Neutrophil (primary cell): Measurements from ENCODE around the gene ZNHIT6.

Experiments
- H3K27ac ChIP-seq: fragments of 200-600 bp; sonication (generic); 2 replicates; pipeline ENCODE4 v1.5.1; 2016; ENCODE audit warnings: mild to moderate bottlenecking, moderate library complexity
- H3K27me3 ChIP-seq: fragments of 200-600 bp; sonication (generic); 2 replicates; pipeline ENCODE4 v1.6.0; 2016; ENCODE audit warnings: mild to moderate bottlenecking
- H3K36me3 ChIP-seq: fragments of 200-600 bp; sonication (generic); 2 replicates; pipeline ENCODE4 v1.5.1; 2017
- H3K4me1 ChIP-seq, 2 experiments: fragments of 200-600 bp in 1 of 2; sonication (generic) in 1 of 2; 1 replicate in 1 of 2; 2 replicates in 1 of 2; pipeline versions ENCODE4 v1.5.1 to v1.6.1; 2013 to 2016; ENCODE audit warnings: low read depth in 1 of 2, low read length in 1 of 2, mild to moderate bottlenecking in 1 of 2, moderate library complexity in 1 of 2; ENCODE audit not compliant: control insufficient read depth in 1 of 2, insufficient read depth in 1 of 2
- H3K4me3 ChIP-seq, 2 experiments: fragments of 200-600 bp in 1 of 2; sonication (generic) in 1 of 2; 1 replicate in 1 of 2; 2 replicates in 1 of 2; pipeline ENCODE4 v1.5.1; 2013 to 2016; ENCODE audit warnings: low read depth in 1 of 2, low read length in 1 of 2, mild to moderate bottlenecking in 1 of 2, moderate library complexity in 1 of 2
- H3K9me3 ChIP-seq: fragments of 200-600 bp; sonication (generic); 2 replicates; pipeline ENCODE4 v1.5.1; 2016
- TF ChIP-seq, protein P1 (sequence below): fragments of 200-600 bp; sonication (generic); IDR thresholded peaks from 2 replicates; pipeline ENCODE4 v1.5.1; 2016; ENCODE audit warnings: antibody characterized with exemption

The ZNHIT6 gene

DNA sequence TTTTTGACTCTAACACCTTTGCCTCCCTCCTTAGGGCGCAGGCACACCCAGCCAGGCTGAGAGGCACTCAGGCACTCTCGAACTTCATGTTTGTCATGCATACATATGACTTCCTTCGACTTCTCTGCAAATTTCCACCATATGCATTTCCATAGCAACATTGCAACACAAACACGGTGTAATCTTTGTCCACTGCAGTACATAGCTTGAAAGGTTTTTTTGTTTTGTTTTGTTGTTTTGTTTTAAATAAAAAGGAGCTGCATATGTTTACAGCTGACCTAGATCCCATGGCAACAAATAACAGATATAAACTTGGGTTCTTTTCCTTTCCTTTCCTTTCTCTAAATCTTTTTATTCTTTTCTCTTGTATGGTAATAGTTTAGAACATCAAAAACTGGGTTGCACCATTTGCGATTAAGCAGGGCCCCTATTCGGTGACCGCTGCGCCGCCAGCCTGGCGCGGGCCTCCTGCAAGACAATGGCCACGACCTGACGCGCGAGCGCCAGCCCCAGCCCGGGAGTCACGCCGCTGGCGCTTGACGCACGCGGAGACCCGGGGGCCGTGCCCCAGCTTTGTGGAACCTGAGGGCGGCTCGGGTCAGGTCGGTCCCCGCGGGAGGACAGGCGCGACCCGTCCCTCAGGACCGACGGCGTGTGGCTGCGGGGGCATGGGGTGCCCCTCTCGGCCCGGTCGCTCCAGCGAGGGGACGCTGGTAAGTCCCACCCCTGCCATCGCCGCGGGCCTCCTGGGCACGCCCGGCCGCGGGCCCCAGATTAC is 92.5 kb downstream of the ZNHIT6 start:
- TF ChIP-seq, protein P1, sequence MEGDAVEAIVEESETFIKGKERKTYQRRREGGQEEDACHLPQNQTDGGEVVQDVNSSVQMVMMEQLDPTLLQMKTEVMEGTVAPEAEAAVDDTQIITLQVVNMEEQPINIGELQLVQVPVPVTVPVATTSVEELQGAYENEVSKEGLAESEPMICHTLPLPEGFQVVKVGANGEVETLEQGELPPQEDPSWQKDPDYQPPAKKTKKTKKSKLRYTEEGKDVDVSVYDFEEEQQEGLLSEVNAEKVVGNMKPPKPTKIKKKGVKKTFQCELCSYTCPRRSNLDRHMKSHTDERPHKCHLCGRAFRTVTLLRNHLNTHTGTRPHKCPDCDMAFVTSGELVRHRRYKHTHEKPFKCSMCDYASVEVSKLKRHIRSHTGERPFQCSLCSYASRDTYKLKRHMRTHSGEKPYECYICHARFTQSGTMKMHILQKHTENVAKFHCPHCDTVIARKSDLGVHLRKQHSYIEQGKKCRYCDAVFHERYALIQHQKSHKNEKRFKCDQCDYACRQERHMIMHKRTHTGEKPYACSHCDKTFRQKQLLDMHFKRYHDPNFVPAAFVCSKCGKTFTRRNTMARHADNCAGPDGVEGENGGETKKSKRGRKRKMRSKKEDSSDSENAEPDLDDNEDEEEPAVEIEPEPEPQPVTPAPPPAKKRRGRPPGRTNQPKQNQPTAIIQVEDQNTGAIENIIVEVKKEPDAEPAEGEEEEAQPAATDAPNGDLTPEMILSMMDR, result no peak
- no peak overlapping the region for H3K27ac ChIP-seq

DNA sequence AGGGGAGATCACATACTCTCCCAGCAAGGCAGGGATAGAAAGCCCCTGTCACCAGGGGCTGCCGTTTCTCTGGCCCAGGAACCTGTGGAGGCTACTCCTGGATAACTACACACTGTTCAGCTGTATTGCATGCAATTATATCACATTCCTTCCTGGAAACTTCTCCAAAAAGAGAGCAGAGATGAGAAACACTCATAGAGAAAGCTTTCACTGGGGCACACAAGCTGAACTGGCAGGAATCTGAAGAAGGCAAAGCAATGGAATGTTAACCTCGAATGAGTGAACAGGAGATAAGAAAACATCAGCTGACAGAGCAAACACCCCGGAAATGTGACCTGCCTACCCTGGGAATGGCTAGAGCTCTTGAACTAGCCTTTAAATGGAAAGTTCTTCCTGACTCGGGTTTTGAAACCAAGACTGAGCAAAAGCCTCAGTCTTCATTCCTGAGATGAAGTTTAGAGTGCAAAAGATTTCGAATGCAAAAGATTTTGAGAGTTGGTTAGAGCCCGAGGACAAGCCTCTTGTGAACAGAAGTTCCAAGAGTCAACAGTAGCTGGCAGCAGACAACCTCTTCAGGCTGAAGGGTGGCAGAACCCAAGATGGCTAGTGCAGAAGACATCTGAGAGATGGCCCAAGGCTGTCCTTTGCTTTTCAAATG is 95.4 kb downstream of the ZNHIT6 start:
- no peaks in the 10 kb centered on the region for H3K4me1 ChIP-seq
- peaks cover 22% of the 10 kb centered on the region for H3K27me3 ChIP-seq
- H3K4me3 ChIP-seq, result no peak overlapping the region
- TF ChIP-seq, protein P1, result no peak
- no peak overlapping the region for H3K27ac ChIP-seq
- H3K9me3 ChIP-seq, result no peaks in the 10 kb centered on the region
- H3K36me3 ChIP-seq, result no peaks in the 10 kb centered on the region

More for the DNA sequence above, 92.5 kb downstream of the ZNHIT6 start:
- no peak overlapping the region for H3K4me3 ChIP-seq
- H3K9me3 ChIP-seq, result no peaks in the 10 kb centered on the region
- H3K36me3 ChIP-seq, result no peaks in the 10 kb centered on the region
- H3K4me1 ChIP-seq, result no peaks in the 10 kb centered on the region
- H3K27me3 ChIP-seq, result peaks cover 22% of the 10 kb centered on the region

DNA sequence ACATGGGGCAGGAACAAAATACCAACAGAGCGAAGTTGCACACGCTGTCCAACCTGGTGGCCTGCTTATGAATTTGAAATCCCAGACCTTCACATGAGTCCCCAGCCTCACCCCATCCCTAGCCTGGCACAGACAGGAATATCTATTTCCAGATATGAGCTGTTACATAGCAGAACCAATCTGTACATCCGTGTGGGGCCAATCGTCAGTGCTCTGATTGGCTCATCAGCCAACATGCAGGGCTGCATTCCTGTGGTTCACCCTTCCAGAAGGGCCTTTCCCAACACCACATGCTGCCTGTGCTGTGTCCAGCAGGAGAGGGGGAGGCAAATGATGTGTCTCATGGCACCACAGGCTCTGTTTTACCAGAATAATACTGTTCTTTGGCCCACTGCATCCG is 96.4 kb downstream of the ZNHIT6 start:
- Histone ChIP-seq H3K27me3 (peaks cover 20% of the 10 kb centered on the region), H3K27ac (no peak overlapping the region), H3K4me3 (no peak overlapping the region), H3K36me3 (no peaks in the 10 kb centered on the region), H3K9me3 (no peaks in the 10 kb centered on the region), H3K4me1 (no peaks in the 10 kb centered on the region)
- TF ChIP-seq, protein P1, result no peak

DNA sequence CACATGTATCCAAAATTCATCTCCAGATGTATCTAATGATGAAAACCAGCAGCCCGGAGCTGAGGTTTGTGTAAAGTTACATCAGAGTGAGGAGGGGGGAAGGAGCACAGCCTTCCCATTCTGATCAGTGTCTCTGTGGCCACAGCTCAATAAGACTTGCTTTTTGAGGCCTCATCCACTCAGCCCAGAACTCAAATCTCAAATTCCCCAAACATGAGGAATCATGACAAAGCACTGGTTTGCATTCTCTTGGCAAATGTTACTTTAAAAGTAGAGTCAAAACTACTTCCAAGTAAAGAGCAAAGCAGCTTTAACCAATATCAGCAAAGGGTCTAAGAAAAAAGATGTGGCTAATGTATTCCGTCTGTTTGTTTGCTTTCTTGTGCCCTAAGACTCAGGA is 96.8 kb downstream of the ZNHIT6 start:
- no peaks in the 10 kb centered on the region for H3K36me3 ChIP-seq
- no peaks in the 10 kb centered on the region for H3K9me3 ChIP-seq
- TF ChIP-seq, protein P1, result no peak
- H3K4me3 ChIP-seq, result no peak overlapping the region
- H3K27me3 ChIP-seq, result peaks cover 15% of the 10 kb centered on the region
- H3K4me1 ChIP-seq, result no peaks in the 10 kb centered on the region
- H3K27ac ChIP-seq, result no peak overlapping the region

DNA sequence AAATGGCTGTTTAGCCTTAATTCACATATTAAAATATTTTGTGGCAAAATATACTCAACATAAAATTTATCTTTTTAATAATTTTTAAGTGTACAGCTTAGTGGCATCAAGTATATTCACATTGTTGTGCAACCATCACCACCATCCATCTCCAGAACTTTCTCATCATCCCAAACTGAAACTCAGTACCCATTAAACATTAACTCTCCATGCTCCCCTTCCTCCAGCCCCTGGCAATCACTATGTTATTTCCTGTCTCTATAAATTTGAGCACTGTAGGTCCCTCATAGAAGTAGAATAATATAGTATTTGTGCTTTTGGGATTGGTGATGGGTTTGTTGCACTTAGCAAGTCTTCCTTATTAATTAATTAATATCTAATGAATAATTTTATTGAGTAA is 98.3 kb downstream of the ZNHIT6 start:
- no peak overlapping the region for H3K27ac ChIP-seq
- no peaks in the 10 kb centered on the region for H3K4me1 ChIP-seq
- H3K27me3 ChIP-seq, result peaks cover under 1% of the 10 kb centered on the region

More for the DNA sequence above, 98.3 kb downstream of the ZNHIT6 start:
- Histone ChIP-seq H3K9me3 (no peaks in the 10 kb centered on the region), H3K36me3 (no peaks in the 10 kb centered on the region), H3K4me3 (no peak overlapping the region)
- TF ChIP-seq, protein P1, result no peak
